AG04450 (cell line): ENCODE measurements around the gene IFT57. TPM values are rescaled to one million over a fixed set of nuclear protein-coding genes. Genes with fewer than 3 reads are reported as not detected.

Experiments used
- CTCF ChIA-PET: fragments of 300-600, 350-600 bp; formaldehyde crosslinking; extraction: SDS; loops from one replicate; lab custom pipeline; 2022; ENCODE audit warnings: antibody characterized with exemption, inconsistent platforms; lab: Charles Lee
- POLR2A ChIA-PET: fragments of 350-600 bp; formaldehyde crosslinking; extraction: SDS; loops from one replicate; lab custom pipeline; 2021; ENCODE audit warnings: antibody characterized with exemption, inconsistent platforms; lab: Yijun Ruan, JAX
- DNase-seq: peaks from one replicate; pipeline ENCODE4 v3.0.0-alpha.2; 2011; ENCODE audit warnings: low read depth, low spot score
- H3K27ac ChIP-seq: one replicate; pipeline ENCODE4 v1.5.1; 2012; ENCODE audit warnings: low read depth, low read length, control low read depth
- H3K27me3 ChIP-seq: one replicate; pipeline ENCODE4 v1.6.0; 2012; ENCODE audit warnings: low read length; ENCODE audit not compliant: control insufficient read depth, insufficient read depth
- H3K4me3 ChIP-seq: 2 replicates; pipeline ENCODE4 v1.5.1; 2011; ENCODE audit warnings: mild to moderate bottlenecking, low read depth, low read length, control low read depth
- H3K9me3 ChIP-seq: 2 replicates; pipeline ENCODE4 v1.5.1; 2012; ENCODE audit warnings: low read length; ENCODE audit not compliant: control insufficient read depth, insufficient read depth
- CTCF ChIP-seq: IDR thresholded peaks from 2 replicates; pipeline ENCODE4 v1.5.1; 2011; ENCODE audit warnings: low read depth, low read length, control low read depth, inconsistent platforms
- polyA plus RNA-seq: library from polyadenylated mRNA; depleted of rRNA; stranded (reverse); fragments of >200 nt; gene quantifications from 2 replicates; pipeline ENCODE4 v1.2.3, GENCODE V29; 2011

The IFT57 gene
- polyA plus RNA-seq, 1 experiment, result 84.0 TPM

- CTCF ChIA-PET, result no interaction called here
- TF ChIP-seq CTCF, result no peak
- POLR2A ChIA-PET, result no interaction called here
- Histone ChIP-seq H3K27me3 (no peaks in the 10 kb centered on the region), H3K4me3 (no peak overlapping the region), H3K9me3 (no peaks in the 10 kb centered on the region), H3K27ac (no peak overlapping the region)
- no peak for DNase-seq
Observed at GRCh38 chr3:108241721-108242120, 19.5 kb upstream of the IFT57 start.

- no peak overlapping the region for H3K4me3 ChIP-seq
- ChIA-PET CTCF (no interaction called here), POLR2A (no interaction called here)
- no peaks in the 10 kb centered on the region for H3K9me3 ChIP-seq
- no peaks in the 10 kb centered on the region for H3K27me3 ChIP-seq
- no peak for DNase-seq
- no peak for TF ChIP-seq CTCF
- H3K27ac ChIP-seq, result no peak overlapping the region
Observed at GRCh38 chr3:108241146-108241545, 18.9 kb upstream of the IFT57 start.

GRCh38 chr3:108239082-108239481 lies 16.9 kb upstream of the IFT57 start:
- CTCF ChIA-PET, result interaction anchor here (1.1 kb wide), 1 partner anchor 239 kb away, joined by 3 read pairs; no protein-coding TSS in a partner anchor
- H3K9me3 ChIP-seq, result no peaks in the 10 kb centered on the region

GRCh38 chr3:108235290-108235689 lies 13.1 kb upstream of the IFT57 start:
- Histone ChIP-seq H3K9me3 (no peaks in the 10 kb centered on the region), H3K27me3 (no peaks in the 10 kb centered on the region), H3K4me3 (no peak overlapping the region), H3K27ac (no peak overlapping the region)
- POLR2A ChIA-PET, result no interaction called here
- no peak for DNase-seq
- CTCF ChIA-PET, result no interaction called here
- TF ChIP-seq CTCF, result no peak

More at GRCh38 chr3:108239082-108239481, 16.9 kb upstream of the IFT57 start:
- Histone ChIP-seq H3K27ac (no peak overlapping the region), H3K4me3 (no peak overlapping the region), H3K27me3 (no peaks in the 10 kb centered on the region)
- POLR2A ChIA-PET, result no interaction called here
- no peak for TF ChIP-seq CTCF
- no peak for DNase-seq

- no peak for DNase-seq
- POLR2A ChIA-PET, result no interaction called here
- CTCF ChIA-PET, result no interaction called here
- no peak for TF ChIP-seq CTCF
- H3K27me3 ChIP-seq, result no peaks in the 10 kb centered on the region
- no peaks in the 10 kb centered on the region for H3K9me3 ChIP-seq
- no peak overlapping the region for H3K4me3 ChIP-seq
- H3K27ac ChIP-seq, result no peak overlapping the region
Observed at GRCh38 chr3:108234387-108234957, 12.2 kb upstream of the IFT57 start.
